Measurements from ENCODE around the gene TSPYL6. TPM values are rescaled to one million over a fixed set of nuclear protein-coding genes. Genes with fewer than 3 reads are reported as not detected.

Gene TSPYL6
- total RNA-seq, 1 donor from 2014 or later = not detected

DNA sequence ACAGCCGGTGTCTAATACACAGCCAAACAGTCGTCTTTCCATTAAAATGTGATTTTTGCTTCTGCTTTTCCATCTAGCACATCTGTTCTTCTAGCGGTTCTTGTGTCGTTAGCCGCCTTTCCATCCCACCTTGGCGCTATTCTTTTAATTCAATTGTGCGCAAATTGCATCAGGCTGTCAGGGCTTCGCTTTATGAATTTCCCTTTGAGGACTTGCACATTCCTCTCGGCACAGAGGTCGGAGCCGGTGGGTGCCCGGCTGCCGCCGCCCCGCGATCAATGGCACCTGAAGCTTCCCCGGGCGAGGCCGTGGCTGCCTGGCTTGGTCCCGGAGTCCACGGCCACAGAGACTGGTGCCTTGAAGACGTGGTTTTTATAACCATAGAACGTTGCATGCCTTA lies 33.9 kb upstream of the TSPYL6 start:
- no peak for TF ChIP-seq CTCF (conservative IDR thresholded peaks at IDR 0.05)
- no peaks in the 10 kb centered on the region for H3K36me3 Mint-ChIP-seq (ENCODE audit: low read depth)
- no peak for DNase-seq (ENCODE audit: low read depth, low spot score)

DNA sequence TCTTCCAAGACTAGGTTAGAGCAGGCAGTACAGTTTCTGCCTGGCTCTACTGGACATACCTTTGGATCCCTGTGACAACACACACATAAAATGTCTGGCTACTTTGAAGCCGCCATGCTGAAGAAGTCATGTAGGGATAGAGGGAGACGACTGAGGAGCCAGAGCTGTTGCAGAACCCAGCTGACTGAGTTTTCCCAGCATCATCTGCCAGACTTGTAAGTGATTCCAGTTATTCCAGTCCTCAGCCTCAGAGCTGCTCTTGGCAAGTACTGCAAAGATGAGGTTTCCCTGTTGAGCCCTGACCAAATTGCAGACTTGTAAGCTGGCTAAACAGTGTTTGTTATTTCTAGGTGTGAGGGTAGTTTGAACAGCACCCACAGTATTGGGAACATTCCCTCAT lies 31.5 kb upstream of the TSPYL6 start:
- no peaks in the 10 kb centered on the region for H3K4me1 Mint-ChIP-seq
- H3K4me3 Mint-ChIP-seq = no peak overlapping the region
- no peaks in the 10 kb centered on the region for H3K36me3 Mint-ChIP-seq (ENCODE audit: low read depth)
- peaks cover 24% of the 10 kb centered on the region for H3K27me3 Mint-ChIP-seq (ENCODE audit: low read depth)
- H3K27ac Mint-ChIP-seq (ENCODE audit: unreplicated experiment) = no peak overlapping the region
- TF ChIP-seq CTCF (conservative IDR thresholded peaks at IDR 0.05) = no peak
- H3K9me3 Mint-ChIP-seq = no peaks in the 10 kb centered on the region
- DNase-seq (ENCODE audit: low read depth, low spot score) = no peak

More for the DNA sequence above, 33.9 kb upstream of the TSPYL6 start:
- Mint-ChIP-seq H3K4me3 (no peak overlapping the region), H3K27me3 (ENCODE audit: low read depth) (peaks cover 24% of the 10 kb centered on the region), H3K4me1 (no peaks in the 10 kb centered on the region), H3K9me3 (no peaks in the 10 kb centered on the region), H3K27ac (ENCODE audit: unreplicated experiment) (no peak overlapping the region)

DNA sequence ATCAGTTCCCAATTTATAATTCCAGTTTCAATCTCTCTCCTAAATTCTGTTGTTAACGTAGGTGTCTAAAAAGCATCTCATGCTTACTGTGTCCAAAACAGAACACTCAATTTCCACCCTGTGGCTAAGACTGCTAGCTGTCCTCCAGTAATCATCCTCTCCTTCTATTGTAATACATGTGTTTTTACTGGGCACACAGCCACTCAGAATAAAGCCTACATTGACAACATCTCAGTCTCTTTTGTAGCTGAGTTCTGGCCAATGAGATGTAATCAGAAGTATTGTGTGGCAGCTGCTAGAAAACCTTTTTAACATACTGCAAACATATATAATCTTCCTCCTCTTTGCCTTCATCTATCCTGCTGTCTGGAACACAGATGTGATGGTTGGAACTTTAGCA lies 29.4 kb upstream of the TSPYL6 start:
- Mint-ChIP-seq H3K27ac (ENCODE audit: unreplicated experiment) (no peak overlapping the region), H3K27me3 (ENCODE audit: low read depth) (peaks cover 14% of the 10 kb centered on the region), H3K36me3 (ENCODE audit: low read depth) (no peaks in the 10 kb centered on the region), H3K9me3 (no peaks in the 10 kb centered on the region), H3K4me3 (no peak overlapping the region), H3K4me1 (no peaks in the 10 kb centered on the region)
- DNase-seq (ENCODE audit: low read depth, low spot score) = no peak
- no peak for TF ChIP-seq CTCF (conservative IDR thresholded peaks at IDR 0.05)

GRCh38 chr2:54284826-54285225 lies 28.8 kb upstream of the TSPYL6 start:
- H3K4me3 Mint-ChIP-seq = no peak overlapping the region
- H3K36me3 Mint-ChIP-seq (ENCODE audit: low read depth) = no peaks in the 10 kb centered on the region
- no peak overlapping the region for H3K27ac Mint-ChIP-seq (ENCODE audit: unreplicated experiment)
- peaks cover 2% of the 10 kb centered on the region for H3K9me3 Mint-ChIP-seq
- peaks cover 8% of the 10 kb centered on the region for H3K27me3 Mint-ChIP-seq (ENCODE audit: low read depth)
- TF ChIP-seq CTCF (conservative IDR thresholded peaks at IDR 0.05) = no peak
- DNase-seq (ENCODE audit: low read depth, low spot score) = no peak
- no peaks in the 10 kb centered on the region for H3K4me1 Mint-ChIP-seq

- no peaks in the 10 kb centered on the region for H3K36me3 Mint-ChIP-seq (ENCODE audit: low read depth)
Measured at GRCh38 chr2:54279385-54279784, 23.4 kb upstream of the TSPYL6 start.

More at GRCh38 chr2:54279385-54279784, 23.4 kb upstream of the TSPYL6 start:
- Mint-ChIP-seq H3K27me3 (ENCODE audit: low read depth) (no peaks in the 10 kb centered on the region), H3K9me3 (peaks cover 3% of the 10 kb centered on the region), H3K4me3 (no peak overlapping the region), H3K27ac (ENCODE audit: unreplicated experiment) (no peak overlapping the region), H3K4me1 (no peaks in the 10 kb centered on the region)
- TF ChIP-seq CTCF (conservative IDR thresholded peaks at IDR 0.05) = peak; percentile 34
- no peak for DNase-seq (ENCODE audit: low read depth, low spot score)

Data from neural crest cell (in vitro differentiated cells).